Liver (tissue), 3 donors: ENCODE measurements around the gene ARTN.
A peak's percentile ranks its signal among the peaks of the same experiment; 100 is the strongest.

Experiments
- FOXA1 ChIP-seq: IDR thresholded peaks from 2 replicates; pipeline ENCODE4 v1.6.1; 2016; ENCODE audit warnings: antibody characterized with exemption
- GABPA ChIP-seq, 2 donors: IDR thresholded peaks in 1 of 2; conservative IDR thresholded peaks in 1 of 2; 2 replicates each; pipeline ENCODE4 v1.6.1; 2016; ENCODE audit warnings: antibody characterized with exemption in 2 of 2, mild to moderate bottlenecking in 1 of 2, moderate library complexity in 1 of 2
- MAX ChIP-seq: IDR thresholded peaks from 2 replicates; pipeline ENCODE4 v1.6.1; 2016; ENCODE audit warnings: antibody characterized with exemption
- NR2F2 ChIP-seq: IDR thresholded peaks from 2 replicates; pipeline ENCODE4 v1.6.1; 2016; ENCODE audit warnings: antibody characterized with exemption
- RAD21 ChIP-seq, 2 donors: IDR thresholded peaks; 2 replicates each; pipeline ENCODE4 v1.6.1; 2016; ENCODE audit warnings: antibody characterized with exemption in 2 of 2, mild to moderate bottlenecking in 2 of 2
- REST ChIP-seq: IDR thresholded peaks from 2 replicates; pipeline ENCODE4 v1.6.1; 2016; ENCODE audit warnings: antibody characterized with exemption, mild to moderate bottlenecking
- RXRA ChIP-seq, 2 donors: IDR thresholded peaks; 2 replicates each; pipeline ENCODE4 v1.6.1; 2017 to 2018; ENCODE audit warnings: antibody characterized with exemption in 2 of 2, mild to moderate bottlenecking in 1 of 2
- SP1 ChIP-seq: IDR thresholded peaks from 2 replicates; pipeline ENCODE4 v1.6.1; 2018; ENCODE audit warnings: antibody characterized with exemption, mild to moderate bottlenecking
- TF ChIP-seq, protein P1 (sequence below): fragments of 150-350 bp; IDR thresholded peaks from 2 replicates; pipeline ENCODE4 v1.5.1; 2017; ENCODE audit warnings: improper control_type of control experiment, low read depth, low read length; ENCODE audit not compliant: missing input control
- TF ChIP-seq, protein P2 (sequence below): IDR thresholded peaks from 2 replicates; pipeline ENCODE4 v1.6.1; 2016; ENCODE audit warnings: antibody characterized with exemption
- donor health status: healthy.
- donor health status: healthy.

DNA sequence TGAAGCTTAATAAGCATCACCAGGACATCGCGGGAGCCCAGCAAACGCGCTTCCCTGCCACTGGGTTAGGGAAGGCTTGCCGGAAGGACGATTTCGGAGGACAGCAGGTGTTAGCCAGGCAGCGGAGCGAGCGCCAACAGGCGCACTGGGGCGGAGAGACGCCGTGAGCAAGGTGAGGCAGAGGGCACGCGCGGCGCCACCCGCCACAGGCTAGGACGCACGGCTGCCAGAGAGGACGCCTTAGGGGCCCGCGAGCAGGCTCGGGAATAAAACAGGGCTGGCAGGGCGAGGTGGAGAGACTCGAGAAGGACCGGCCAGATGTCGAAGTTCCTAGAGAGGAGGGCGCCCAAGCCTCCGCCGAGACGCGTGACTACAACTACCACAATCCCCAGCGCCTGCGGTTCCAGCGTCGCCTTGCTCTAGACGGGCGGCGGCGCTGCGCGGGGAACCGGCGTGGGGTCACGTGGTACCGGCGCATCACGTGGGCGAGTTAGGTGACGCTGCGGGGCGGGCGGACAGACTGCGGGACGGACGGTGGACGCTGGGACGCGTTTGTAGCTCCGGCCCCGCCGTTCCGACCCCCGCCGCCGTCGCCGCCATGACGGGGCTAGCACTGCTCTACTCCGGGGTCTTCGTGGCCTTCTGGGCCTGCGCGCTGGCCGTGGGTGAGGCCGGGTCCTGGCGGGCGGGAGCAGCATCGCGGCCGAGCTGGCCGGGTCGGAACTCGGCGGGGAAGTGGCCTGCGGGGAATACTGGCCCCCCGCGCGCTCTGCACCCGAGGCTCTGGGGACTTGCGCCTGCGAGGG, 41.0 kb downstream of the ARTN start, which contains the start of gene ATP6V0B:
- peak in 1 of 2 donors; percentile 73 for TF ChIP-seq GABPA (IDR thresholded peaks at IDR 0.05 in 1 of 2, conservative IDR thresholded peaks at IDR 0.05 in 1 of 2)
- TF ChIP-seq SP1 = peak; percentile 52
- TF ChIP-seq, protein P1, sequence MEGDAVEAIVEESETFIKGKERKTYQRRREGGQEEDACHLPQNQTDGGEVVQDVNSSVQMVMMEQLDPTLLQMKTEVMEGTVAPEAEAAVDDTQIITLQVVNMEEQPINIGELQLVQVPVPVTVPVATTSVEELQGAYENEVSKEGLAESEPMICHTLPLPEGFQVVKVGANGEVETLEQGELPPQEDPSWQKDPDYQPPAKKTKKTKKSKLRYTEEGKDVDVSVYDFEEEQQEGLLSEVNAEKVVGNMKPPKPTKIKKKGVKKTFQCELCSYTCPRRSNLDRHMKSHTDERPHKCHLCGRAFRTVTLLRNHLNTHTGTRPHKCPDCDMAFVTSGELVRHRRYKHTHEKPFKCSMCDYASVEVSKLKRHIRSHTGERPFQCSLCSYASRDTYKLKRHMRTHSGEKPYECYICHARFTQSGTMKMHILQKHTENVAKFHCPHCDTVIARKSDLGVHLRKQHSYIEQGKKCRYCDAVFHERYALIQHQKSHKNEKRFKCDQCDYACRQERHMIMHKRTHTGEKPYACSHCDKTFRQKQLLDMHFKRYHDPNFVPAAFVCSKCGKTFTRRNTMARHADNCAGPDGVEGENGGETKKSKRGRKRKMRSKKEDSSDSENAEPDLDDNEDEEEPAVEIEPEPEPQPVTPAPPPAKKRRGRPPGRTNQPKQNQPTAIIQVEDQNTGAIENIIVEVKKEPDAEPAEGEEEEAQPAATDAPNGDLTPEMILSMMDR = no peak
- TF ChIP-seq, protein P2, sequence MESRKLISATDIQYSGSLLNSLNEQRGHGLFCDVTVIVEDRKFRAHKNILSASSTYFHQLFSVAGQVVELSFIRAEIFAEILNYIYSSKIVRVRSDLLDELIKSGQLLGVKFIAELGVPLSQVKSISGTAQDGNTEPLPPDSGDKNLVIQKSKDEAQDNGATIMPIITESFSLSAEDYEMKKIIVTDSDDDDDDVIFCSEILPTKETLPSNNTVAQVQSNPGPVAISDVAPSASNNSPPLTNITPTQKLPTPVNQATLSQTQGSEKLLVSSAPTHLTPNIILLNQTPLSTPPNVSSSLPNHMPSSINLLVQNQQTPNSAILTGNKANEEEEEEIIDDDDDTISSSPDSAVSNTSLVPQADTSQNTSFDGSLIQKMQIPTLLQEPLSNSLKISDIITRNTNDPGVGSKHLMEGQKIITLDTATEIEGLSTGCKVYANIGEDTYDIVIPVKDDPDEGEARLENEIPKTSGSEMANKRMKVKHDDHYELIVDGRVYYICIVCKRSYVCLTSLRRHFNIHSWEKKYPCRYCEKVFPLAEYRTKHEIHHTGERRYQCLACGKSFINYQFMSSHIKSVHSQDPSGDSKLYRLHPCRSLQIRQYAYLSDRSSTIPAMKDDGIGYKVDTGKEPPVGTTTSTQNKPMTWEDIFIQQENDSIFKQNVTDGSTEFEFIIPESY = no peak
- TF ChIP-seq RAD21 (IDR thresholded peaks at IDR 0.05) = no peak
- TF ChIP-seq FOXA1 = no peak
- no peak for TF ChIP-seq MAX
- no peak for TF ChIP-seq RXRA (IDR thresholded peaks at IDR 0.05)
- TF ChIP-seq NR2F2 = no peak
- no peak for TF ChIP-seq REST
